Measurements from ENCODE around the gene TGM2. TPM values are rescaled to one million over a fixed set of nuclear protein-coding genes. Genes with fewer than 3 reads are reported as not detected.
A peak's percentile ranks its signal among the peaks of the same experiment; 100 is the strongest.

The TGM2 gene
- total and polyA plus RNA-seq, 12 donors: 13.4 to 262 (median 98.3) TPM

DNA sequence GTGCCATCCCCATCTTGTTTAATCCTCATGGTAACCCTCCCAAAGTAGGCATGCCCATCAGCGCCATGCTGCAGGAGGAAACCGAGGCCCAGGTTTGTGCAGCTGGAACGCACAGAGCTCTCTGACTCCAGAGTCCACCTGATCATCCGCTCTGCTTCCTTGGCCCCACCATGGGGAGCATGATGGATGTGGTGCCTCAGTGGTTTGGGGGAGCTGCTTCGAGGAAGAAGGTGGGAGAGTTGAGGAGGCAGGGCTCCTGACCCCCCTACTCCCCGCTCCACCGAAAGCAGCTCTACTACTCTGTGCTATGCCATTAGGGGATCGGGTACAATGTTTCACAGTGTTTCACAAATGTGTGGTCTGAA lies 52.2 kb downstream of the TGM2 start:
- 90 to 99% (median 96%) methylated on average over 2 to 8 of the region's 8 CpGs for WGBS, 4 donors
- peaks cover 17 to 36% of the 10 kb centered on the region in 2 donors for H3K4me1 ChIP-seq (replicated peaks in 1 of 2)

DNA sequence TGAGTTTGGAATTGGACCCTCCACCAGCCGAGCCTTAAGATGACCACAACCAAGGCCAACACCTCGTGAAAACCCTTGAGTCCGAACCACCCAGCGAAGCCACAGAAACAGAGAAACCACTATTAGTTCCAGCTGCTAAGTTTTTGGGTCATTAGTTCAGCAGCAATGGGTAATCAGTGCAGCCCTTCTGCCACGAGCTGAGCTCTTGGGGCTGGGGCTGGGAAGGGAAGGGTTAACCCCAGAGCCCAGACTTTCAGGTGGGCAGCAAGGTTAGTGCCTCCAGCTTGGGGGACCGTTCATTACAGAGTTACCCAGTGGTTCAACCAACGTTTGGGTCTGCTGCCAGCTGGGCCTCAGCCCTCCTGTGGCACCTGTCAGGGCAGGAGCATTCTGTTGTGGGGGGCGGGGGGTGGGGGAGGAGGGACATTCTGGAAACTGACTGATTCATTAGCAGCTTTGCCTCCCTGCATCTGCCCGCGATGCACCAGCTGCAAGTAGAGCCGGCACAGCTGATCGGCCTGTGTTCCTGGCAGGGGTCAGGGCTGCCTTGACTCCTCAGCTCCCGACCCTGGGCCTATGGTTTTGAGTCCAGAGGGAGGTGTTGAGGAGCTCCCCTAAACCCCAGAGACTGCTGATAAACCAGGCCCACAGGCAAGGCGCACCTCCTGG lies 52.7 kb downstream of the TGM2 start:
- Histone ChIP-seq H3K9me3 (replicated peaks in 1 of 3) (no peaks in the 10 kb centered on the region), H3K36me3 (replicated peaks in 1 of 2) (no peaks in the 10 kb centered on the region), H3K4me3 (no peak overlapping the region), H3K27me3 (no peaks in the 10 kb centered on the region), H3K4me1 (replicated peaks in 1 of 2) (peaks cover 17 to 36% of the 10 kb centered on the region in 2 donors), H3K27ac (no peak overlapping the region)
- 89 to 90% (median 90%) methylated on average over 6 to 14 of the region's 14 CpGs for WGBS, 4 donors
- peak in 3 of 7 donors; percentile 15 to 43 (median 18) for DNase-seq
- intact Hi-C loops (cut with DNase I): no loop called here
- TF ChIP-seq CTCF (IDR thresholded peaks at IDR 0.05): no peak
- TF ChIP-seq POLR2A (IDR thresholded peaks at IDR 0.05): no peak

More for the DNA sequence above, 52.2 kb downstream of the TGM2 start:
- Histone ChIP-seq H3K9me3 (replicated peaks in 1 of 3) (no peaks in the 10 kb centered on the region), H3K27me3 (no peaks in the 10 kb centered on the region), H3K36me3 (replicated peaks in 1 of 2) (no peaks in the 10 kb centered on the region), H3K4me3 (no peak overlapping the region), H3K27ac (no peak overlapping the region)
- intact Hi-C loops (cut with DNase I): no loop called here
- TF ChIP-seq CTCF (IDR thresholded peaks at IDR 0.05) (no peak), POLR2A (IDR thresholded peaks at IDR 0.05) (no peak)
- DNase-seq: peak in 1 of 7 donors; percentile 12

DNA sequence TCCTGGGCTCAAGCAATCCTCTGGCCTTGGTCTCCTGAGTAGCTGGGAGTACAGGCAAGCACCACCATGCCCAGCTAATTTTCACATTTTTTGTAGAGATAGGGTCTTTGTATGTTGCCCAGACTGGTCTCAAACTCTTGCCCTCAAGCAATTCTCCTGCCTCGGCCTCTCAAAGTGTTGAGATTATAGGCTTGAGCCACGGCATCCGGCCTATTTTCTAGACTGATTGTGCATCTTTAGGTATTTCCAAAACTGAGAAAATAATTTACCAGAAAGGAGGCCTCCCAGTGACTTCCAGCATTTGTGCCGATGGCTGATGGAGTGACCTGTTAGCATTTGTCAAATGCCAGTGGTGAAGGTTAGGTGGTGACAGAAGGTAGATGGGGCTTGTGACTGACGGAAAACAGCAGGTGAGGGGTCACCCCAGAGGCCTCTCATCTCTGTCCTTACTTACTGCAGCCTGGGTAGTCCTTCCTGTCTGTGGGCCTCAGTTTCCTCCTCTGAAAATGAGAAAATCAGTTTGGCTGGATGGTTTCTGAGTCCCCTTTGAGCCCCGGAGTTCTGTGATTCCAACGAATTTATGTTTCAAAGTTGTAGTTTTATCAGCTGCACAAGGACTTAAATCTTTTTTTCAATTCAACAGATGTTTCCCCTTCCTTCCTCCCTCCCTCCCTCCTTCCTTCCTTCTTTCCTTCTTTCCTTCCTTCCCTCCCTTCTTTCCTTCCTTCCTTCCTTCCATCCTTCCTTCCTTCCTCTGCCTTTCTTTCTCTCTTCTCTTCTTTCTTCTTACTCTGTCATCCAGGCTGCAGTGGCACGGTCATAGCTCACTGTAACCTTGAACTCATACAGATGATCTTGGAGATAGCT lies 53.5 kb downstream of the TGM2 start:
- Histone ChIP-seq H3K27me3 (no peaks in the 10 kb centered on the region), H3K36me3 (replicated peaks in 1 of 2) (no peaks in the 10 kb centered on the region), H3K9me3 (replicated peaks in 1 of 3) (no peaks in the 10 kb centered on the region), H3K4me3 (no peak overlapping the region), H3K4me1 (replicated peaks in 1 of 2) (peaks cover 17 to 36% of the 10 kb centered on the region in 2 donors), H3K27ac (peak overlapping the region in 1 of 5 donors; percentile 67)
- peak in 2 of 7 donors; percentile 18 to 42 for DNase-seq
- 81 to 84% (median 83%) methylated on average over 8 of the region's 8 CpGs for WGBS, 4 donors
- TF ChIP-seq CTCF (IDR thresholded peaks at IDR 0.05) (no peak), POLR2A (IDR thresholded peaks at IDR 0.05) (no peak)
- intact Hi-C loops (cut with DNase I): no loop called here

DNA sequence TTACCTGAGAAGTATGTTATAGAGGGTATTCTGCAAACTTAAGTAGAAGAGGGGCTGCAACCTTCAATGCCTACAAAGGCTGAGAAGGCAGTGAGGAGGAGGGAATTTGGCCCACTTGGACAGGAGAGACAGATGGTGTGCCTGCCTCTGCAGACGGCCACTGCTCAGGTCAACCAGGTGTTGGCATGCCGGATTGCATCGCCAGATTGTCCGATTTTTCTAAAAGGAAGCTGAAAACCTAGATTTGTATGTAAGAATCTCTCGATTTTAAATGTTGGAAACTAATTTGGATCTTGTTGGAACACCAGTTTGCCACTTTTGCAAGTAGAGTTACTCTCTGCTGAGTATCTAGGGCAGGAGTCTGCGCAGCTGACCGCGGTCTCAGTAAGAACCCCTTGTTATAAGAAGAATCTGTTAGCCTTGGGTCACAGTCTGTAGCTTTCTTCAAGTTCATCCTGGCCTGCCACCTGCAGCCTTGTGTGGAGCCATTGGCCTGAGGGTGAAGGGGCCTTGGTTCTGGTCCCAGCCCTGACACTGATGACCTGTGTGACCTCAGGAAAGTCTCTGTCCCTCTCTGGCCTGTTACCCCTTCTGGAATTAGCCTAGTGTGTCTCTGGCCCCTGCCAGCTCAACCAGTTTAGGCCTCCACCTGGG lies 54.4 kb downstream of the TGM2 start:
- peak overlapping the region in 3 of 5 donors; percentile 48 to 84 (median 67) for H3K27ac ChIP-seq

More for the DNA sequence above, 54.4 kb downstream of the TGM2 start:
- Histone ChIP-seq H3K36me3 (replicated peaks in 1 of 2) (no peaks in the 10 kb centered on the region), H3K27me3 (no peaks in the 10 kb centered on the region), H3K9me3 (replicated peaks in 1 of 3) (no peaks in the 10 kb centered on the region), H3K4me1 (replicated peaks in 1 of 2) (peaks cover 17 to 36% of the 10 kb centered on the region in 2 donors), H3K4me3 (no peak overlapping the region)
- intact Hi-C loops (cut with DNase I): no loop called here
- TF ChIP-seq CTCF (IDR thresholded peaks at IDR 0.05): no peak
- TF ChIP-seq POLR2A (IDR thresholded peaks at IDR 0.05): no peak
- WGBS, 4 donors: 93 to 97% (median 96%) methylated on average over 8 of the region's 8 CpGs
- peak in 2 of 7 donors; percentile 27 to 48 for DNase-seq
